A204.1 (cell line): ENCODE data around the gene CDC42BPA.
"Not testable (repeated sequence)": the region's sequence is repeated elsewhere in the genome, so short reads cannot be mapped to it uniquely, and the experiment has no call there.

Source experiments
- FAIRE-seq: peaks from 2 replicates; lab custom pipeline; 2012; peaks lifted over from hg19 to GRCh38; lab: Jason Lieb, UNC

Gene CDC42BPA

DNA sequence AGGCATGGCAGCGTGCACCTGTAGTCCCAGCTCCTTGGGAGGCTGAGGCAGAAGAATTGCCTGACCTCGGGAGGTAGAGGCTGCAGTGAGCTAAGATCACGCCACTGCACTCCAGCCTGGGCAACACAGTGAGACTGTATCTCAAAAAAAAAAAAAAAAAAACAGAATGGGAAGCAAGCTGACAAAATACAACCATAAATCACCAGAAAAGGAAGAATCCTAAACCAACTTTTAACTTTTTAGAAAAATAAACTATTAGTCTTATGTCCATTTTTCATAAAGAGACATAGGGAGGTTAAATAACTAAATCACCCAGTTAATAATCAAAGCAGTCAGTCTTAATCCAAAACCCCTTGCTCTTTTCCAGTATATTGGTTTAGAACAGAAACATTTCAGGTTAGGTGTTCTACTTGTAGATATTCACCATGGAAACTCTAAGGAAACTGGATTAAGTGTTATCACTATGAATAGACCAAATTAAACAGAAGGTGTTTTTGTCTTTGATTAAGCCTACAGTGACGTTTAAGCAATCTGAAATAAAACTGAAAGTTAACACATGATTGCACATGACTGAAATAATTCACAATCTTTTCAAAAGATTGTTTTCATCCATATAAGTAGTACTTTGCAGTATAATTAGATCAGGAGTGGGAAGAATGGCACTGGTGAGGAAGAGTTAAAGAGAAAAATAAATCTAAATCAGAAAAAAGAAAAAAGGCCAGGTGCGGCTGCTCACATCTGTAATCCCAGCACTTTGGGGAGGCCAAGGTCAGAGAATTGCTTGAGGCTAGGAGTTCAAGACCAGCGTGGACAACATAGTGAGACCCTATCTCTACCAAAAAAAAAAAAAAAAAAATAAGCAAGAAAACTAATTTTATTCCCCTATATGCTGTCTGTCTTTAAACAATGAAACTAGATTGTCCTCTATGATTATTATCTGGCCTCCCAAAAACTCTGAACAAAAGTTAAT, 9.6 kb downstream of the CDC42BPA start:
- FAIRE-seq, result no peak

DNA sequence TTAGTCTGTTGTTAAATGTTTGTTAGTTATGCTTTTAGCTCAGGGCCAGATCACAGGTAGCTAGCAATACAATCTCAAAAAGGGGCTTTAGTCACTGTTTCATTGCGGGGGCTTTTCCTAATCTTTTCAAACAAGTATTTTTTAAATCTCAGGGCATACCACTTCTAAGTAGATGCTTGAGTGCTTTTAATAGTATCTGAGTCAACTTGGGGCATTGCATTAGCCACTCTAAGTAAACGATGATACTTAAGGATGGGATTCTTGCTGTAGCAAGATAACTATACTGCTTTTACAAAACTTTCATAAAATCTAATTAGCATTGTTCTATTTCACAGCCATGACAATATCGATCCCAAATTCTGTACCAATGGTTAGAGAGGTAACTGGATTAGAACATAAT, 11.6 kb downstream of the CDC42BPA start:
- no peak for FAIRE-seq

DNA sequence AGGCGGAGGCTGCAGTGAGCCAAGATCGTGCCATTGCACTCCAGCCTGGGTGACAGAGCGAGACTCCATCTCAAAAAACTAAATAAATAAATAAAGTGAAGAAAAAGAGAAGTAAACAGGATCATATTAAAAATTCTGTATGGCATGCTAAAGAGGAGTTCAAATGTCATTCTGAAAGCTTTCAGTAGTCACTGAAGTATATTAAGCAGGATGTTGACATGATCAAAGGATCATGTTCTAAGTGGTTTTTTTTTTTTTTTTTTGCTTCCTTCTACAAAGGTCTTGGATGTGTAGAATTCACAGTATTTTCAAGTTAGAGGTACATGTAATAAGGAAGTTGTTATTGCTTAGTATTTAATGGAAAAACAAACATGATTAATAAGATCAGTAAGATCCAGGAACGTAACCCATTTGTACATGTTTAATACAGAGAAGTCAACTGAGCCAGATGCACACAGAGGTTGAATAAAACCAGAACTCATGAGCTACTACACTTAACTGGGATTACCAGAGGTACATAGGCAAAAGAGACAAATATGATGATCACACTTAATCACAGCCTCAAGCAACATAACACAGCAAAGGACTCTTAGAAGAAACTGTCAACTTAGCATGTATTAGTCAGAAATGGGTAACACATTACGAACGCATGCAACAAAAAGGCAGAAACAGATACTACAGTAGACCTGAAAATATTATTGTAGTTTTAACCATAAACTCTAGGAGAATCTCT, 12.2 kb downstream of the CDC42BPA start:
- FAIRE-seq, result no peak

DNA sequence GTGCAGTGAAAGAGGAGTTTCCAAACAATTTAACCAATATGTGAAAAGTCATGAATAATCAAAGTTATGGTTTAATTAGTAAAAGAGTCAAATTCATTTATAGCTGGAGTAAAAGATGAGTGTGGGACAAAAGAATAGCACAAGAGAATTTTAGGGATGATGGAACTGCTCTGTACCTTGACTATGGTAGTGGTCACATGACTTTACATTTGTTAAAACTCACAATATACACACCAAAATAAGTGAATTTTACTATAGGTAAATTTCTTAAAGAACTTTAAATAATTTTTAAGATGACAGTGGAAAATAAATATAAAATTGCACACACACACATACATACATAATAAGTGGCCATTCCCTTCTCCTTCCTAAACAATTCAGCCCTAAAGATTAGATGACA, 13.6 kb downstream of the CDC42BPA start:
- no peak for FAIRE-seq

DNA sequence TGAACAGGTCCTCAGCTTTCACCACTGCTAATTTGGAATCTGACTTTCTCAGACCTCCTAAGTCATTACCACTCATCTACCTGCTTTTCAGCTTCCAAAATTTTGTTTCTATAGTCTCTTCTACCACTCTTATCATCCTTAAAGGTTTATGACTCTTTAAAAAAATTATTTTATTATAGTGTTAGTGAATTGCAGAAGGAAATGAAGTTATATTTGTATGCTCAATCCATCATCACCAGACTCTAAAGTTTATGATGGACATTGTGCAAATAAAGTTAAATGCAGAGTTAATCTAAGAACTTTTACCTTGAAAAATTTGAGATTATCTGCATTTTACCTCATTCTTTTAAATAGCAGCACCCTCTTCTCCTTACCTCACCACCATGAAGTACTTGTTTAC, 14.6 kb downstream of the CDC42BPA start:
- FAIRE-seq, result no peak

DNA sequence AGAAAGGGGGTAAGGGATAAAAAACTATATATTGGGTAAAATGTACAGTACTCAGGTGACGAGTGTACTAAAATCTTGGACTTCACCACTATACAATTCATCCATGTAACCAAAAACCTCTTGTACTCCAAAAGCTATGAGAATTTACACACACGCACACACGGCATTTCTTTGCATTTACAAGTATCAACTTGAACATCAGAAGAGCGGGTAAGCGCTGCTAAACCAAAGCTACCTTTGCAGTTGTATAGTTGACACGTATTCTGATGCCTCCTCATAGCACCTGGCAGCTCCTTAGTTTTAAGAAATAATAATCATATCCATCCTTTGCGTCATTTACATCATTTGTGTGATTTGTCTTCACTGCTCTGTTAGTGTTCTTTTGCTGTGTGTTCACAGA, 17.6 kb downstream of the CDC42BPA start:
- FAIRE-seq, result no peak

DNA sequence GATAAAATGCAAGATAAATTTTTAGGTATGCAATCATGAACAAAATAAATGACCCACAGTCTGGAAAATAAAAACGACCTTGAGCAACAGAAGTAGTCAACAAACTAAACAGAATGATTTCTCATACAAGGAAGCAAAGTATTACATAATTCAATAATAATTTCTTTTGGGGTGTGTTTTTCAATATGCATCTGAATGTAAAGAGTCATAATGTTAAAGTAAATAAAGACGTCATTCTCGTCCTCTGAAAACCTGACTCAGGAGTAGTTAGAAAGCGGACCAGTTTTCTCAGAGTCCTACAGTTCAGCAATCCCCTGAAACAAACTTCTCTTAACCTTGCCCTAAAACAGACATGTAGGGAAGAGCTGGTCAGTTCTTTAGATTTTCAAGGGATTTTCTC, 18.6 kb downstream of the CDC42BPA start:
- FAIRE-seq, result no peak

DNA sequence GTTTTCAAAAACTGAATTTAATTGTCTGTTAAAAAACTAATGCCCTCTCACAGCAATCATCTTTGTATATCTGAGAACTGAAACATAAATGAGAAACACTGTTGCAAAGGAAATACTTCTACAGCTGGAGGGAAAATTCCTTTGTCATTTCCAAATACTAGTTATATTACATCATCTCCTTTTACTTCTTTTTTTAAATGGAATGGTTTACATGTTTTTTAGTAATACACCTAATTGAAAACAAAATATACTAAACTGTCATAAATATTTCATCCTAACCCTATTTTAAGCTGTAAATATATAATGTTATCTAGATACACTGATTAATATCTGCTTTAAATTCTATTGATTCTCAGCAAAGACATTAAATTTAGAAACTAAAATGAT, 19.1 kb downstream of the CDC42BPA start:
- no peak for FAIRE-seq

DNA sequence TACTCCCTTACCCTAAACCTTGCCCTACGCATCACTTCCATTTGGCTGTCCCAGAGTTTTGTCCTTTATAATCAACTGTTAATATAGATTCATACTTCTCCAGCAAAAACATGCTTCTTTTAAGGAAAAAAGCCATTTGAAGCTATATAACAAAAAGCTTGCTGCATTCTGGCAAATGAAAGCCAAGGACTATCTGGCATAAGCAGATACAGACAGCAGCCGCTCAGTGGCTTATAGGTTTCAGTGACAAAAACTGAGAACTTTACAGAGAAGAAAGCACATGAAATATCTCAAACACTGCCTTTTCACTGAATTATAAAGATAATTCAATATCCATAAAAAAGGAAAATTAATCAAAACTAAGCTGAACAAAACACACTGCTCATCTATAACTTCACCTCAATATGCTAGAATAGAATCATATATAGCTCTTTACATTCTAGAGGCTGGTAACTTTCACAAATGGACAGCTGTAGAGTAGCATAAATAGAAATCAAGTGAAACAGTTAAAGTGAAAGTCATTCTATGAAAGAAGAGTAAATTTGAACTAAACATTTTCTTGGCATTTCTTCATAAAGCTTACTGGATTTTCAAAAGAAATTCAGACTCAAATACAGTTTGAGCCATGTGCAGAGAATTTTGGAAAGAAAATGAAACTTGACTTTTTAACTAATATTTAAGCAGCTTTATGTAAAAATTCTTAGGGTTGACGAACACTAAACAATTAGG, 19.6 kb downstream of the CDC42BPA start:
- peak; percentile 87 for FAIRE-seq

DNA sequence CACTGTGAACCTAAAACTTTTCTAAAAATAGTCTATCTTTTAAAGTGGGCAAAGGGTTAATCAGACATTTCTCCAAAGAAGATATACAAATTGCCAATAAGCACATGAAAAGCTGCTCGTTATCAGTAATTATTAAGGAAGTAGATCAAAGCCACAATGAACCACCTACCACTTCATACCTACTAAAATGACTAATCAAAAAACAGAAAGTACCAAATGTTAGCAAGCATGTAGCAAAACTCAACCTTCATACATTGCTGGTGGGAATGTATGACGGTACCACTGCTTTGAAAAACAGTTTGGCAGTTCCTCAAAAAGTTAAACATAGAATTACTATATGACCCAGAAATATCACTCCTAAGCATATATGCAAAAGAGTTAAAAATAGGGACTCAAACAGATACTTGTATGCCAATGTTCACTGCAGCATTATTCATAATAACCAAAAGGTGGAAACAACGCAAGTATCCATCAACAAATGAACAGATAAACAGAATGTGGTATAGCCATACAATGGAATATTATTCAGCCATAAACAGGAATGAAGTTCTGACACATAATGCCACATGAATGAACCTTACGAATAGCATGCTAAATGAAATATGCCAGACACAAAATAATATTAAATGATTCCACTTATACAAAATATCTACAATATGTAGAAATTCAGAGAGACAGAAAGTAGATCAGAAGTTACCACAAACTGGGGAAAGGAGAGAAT, 21.1 kb downstream of the CDC42BPA start:
- no peak for FAIRE-seq

DNA sequence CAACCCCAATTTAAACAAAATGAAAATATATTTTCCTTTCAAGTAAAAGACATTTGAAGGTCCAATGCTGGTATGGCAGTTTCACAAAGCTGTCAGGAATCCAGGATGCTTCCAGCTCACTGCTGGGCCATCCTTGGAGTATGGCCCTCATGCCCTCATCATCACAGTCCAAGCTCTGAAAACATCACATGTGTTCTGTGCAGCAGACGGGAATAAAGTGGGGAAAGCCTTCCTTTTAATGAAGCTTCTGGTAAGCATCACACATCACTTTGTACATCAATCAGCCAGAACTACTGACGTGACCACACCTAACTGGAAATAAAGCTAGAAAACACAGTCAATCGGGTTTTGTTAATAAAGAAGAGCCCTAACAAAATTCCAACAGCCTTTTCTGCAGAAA, 22.7 kb downstream of the CDC42BPA start:
- no peak for FAIRE-seq

DNA sequence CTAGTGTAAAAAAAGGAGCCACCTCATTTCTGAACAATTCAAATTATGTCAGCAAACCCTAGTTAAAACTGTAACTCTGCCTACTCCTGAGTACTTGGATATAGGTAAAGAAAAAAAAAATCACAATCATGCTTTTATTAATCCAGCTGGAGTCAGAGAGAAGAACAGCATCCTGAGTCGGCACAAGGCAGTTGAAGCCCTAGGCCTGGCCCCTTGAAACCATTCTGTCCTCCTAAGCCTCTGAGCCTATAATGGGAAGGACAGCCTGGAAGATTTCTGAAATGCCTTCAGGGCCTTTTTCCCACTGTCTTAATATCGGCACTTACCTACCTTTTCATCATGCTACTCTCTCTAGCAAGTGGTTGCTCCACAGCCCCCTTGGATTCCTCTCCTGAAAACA, 32.5 kb downstream of the CDC42BPA start:
- FAIRE-seq, result no peak

DNA sequence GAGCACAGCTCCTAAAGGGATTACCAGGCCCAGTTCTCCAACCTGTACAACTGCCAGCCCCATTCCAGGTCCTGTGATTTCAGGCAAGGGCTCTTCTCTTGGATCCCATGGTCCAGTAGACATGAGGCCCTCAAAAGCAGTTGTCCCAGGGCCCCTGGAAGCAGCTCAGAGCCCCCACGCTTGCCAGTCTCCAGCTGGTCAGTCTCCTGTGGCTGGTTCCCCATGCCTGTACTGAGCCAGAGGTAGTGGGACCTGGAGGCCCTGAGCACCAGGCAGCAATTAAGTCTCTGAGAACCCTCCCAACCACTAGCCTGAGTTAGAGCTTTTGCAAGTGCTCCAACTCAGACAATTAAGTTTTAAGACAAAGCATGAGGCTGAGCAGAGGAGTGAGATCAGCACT, 36.9 kb downstream of the CDC42BPA start:
- FAIRE-seq, result no peak

DNA sequence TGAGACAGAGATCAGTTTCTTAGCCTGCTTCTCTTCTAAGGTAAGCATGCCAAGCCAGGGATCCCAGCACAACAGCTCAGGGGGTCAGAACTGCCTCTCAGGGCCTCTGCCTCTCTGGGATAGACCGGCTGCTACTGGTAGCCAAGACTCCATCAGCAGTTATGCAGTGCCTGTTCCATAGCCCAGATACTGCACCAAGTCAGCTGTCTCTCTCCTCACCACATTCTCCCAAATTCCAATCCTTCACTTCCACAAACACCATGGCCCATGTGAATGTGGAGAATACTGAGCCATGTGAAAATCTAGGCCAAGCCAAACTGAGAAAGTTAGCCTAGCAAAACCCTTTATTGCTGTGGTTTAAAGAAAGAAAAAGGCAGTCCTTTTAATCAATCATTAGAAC, 37.5 kb downstream of the CDC42BPA start:
- FAIRE-seq, result no peak

DNA sequence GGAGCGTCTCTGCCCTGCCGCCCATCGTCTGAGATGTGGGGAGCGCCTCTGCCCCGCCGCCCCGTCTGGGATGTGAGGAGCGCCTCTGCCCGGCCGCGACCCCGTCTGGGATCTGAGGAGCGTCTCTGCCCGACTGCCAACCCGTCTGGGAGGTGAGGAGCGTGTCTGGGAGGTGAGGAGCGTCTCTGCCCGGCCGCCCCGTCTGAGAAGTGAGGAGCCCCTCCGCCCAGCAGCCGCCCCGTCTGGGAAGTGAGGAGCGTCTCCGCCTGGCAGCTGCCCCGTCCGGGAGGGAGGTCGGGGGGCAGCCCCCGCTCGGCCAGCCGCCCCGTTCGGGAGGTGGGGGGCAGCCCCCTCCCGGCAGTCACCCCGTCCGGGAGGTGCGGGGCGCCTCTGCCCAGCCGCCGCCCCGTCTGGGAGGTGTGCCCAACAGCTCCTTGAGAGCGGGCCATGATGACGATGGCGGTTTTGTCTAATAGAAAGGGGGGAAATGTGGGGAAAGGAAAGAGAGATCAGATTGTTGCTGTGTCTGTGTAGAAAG, 42.1 kb downstream of the CDC42BPA start:
- FAIRE-seq, result not testable (repeated sequence)

DNA sequence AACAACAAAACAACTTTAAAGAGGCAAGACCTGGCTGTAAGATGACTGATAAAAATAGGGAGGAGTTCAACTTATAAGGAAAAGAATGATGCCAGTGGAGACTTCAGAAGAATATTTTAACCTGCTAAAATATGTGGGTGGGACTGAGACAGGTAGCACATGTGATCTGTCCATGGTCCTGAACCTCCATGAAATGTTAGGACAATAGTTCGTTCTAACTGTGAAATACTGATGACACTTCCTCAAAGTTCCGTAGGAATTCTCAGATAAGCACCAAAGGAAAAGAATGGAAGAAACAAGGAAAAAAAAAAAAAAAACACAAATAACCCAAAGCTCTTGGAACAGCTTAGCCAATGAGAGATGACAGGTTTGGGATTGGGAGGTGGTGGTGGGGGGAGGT, 44.7 kb downstream of the CDC42BPA start:
- FAIRE-seq, result no peak

DNA sequence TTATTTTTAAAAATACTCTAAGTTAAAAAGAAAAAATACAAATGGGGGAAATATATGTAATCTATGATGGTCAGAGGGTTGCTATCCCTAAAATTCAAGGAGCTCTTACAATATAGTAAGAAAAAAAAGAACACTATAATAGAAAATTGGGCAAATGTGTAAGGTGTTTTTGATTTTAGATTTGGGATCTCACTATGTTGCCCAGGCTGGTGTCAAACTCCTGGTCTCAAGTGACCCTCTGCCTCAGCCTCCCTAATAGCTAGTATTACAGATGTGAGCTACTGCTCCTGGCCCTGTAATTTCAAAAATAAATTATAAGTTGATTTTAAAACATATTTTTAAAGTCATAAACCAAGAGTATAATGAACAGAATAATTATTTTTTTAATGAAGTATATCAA, 45.9 kb downstream of the CDC42BPA start:
- FAIRE-seq, result no peak

DNA sequence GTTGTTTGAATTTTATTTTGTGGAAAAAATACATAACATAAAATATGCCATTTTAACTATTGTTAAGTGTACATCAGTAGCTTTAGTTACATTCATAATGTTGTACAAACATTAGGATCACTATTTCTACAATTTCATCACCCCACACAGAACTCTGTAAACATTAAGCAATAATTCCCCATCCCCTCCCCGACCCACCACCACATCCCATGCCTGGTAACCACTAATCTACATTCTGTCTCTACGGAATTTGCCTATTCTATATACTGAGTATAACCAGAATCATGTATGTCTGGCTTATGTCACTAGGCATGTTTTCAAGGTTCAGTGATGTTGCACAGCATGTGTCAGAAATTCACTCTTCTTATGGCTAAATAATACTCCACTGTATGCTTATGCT, 47.7 kb downstream of the CDC42BPA start:
- FAIRE-seq, result no peak

DNA sequence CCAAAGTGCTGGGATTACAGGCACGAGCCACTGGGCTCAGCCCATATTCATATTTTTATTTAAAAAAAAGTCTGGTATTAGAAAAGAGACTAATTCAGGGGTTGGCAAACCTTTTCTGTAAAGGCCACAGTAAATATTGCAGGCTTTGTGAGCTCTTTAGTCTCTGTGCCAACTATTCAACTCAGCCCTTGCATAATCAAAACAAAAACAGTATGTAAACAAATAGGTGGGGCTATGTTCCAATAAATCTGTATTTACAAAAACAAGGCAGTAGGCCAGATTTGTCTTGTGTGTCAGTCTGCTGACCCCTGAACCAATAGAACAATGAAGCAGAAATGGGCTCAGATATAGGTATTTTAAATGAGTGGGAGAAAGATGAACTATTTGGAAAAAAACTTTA, 49.3 kb downstream of the CDC42BPA start:
- FAIRE-seq, result no peak

DNA sequence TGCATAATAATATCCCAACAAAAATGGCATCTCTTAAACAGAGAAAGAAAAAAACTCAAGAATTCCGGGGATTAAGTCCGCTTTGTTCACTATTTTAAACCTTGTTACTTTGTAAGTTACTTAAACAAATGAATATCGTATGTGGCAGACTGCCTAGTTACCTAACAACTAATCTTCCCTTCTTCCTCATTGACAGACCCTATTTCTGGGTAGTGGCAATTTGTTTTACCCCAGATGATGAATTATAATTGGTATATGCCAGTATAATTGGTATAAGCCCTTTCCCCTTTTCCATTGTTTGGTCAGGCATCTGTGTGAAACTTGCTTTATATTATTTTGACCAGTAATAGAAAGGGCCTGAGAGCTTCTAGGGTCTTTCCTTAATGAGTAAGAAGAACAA, 52.4 kb downstream of the CDC42BPA start:
- no peak for FAIRE-seq

DNA sequence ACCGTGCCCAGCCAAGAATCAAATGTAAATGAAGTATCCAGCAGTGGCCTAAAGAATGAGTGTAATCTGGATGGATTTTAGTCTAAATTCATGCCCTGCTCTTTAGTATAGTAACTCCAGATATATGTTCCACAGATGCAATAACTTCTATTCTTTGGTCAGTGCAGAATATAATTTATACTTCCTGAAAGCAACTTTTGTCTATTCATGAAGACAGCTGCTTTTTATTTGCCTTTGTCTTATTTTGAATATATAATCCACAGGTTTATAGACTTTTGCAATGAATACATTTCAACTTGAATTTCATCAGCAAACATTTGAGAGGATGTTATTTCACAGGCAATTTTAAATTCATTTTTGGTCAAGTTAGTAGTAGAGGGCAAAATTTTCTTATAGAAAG, 54.4 kb downstream of the CDC42BPA start:
- FAIRE-seq, result no peak

DNA sequence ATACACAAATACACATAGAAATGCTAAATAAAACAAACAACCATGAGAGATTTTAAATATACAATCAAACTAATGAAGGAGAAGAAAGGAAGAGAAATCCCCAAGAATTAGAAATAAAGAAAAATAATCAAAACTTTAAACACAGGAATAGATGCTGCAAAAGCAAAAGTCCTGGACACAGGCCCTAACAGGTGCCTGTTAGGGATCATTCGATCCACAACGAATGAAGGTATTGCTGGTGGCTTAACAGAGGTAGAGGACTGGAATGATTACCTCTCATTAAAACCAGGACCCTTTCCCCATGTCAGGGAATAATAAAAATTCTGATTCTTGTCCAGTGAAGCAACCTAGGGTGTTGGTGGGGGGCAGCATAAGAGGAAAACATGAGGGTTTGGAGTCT, 56.8 kb downstream of the CDC42BPA start:
- FAIRE-seq, result no peak
